Left hindlimb (tissue), 1 donor: ENCODE measurements around the gene C4BPA.

Experiments
- DNase-seq: peaks from one replicate; pipeline ENCODE4 v3.0.0-alpha.2; 2018

Gene C4BPA

GRCh38 chr1:207194197-207194596, 90.2 kb downstream of the C4BPA start:
- no peak for DNase-seq
